HepG2 (cell line): Measurements from ENCODE around the gene MACROD2. TPM values are rescaled to one million over a fixed set of nuclear protein-coding genes. Genes with fewer than 3 reads are reported as not detected.

Experiments used
- KLF16 ChIP-seq, 2 experiments: sonication (generic) in 1 of 2; formaldehyde crosslinking in 1 of 2; IDR thresholded peaks; 2 replicates each; pipeline versions ENCODE4 v1.6.1 to v1.8.0; 2016 to 2023; ENCODE audit warnings: missing genetic modification reagents in 2 of 2, missing compliant biosample characterization in 1 of 2
- NR2C2 ChIP-seq: sonication (generic); formaldehyde crosslinking; IDR thresholded peaks from 2 replicates; pipeline ENCODE4 v1.4.0; 2020; ENCODE audit warnings: missing genetic modification reagents, mild to moderate bottlenecking, moderate library complexity, borderline replicate concordance
- RBM39 ChIP-seq: fragments of 200-400 bp; formaldehyde crosslinking; IDR thresholded peaks from one replicate; pipeline ENCODE4 v1.6.1; 2018; ENCODE audit warnings: antibody characterized with exemption, mild to moderate bottlenecking, low read depth, low read length; ENCODE audit not compliant: poor library complexity, severe bottlenecking
- ZBTB34 ChIP-seq: sonication (generic); formaldehyde crosslinking; IDR thresholded peaks from 2 replicates; pipeline ENCODE4 v1.8.0; 2022; ENCODE audit warnings: mild to moderate bottlenecking, missing genetic modification reagents
- ZNF577 ChIP-seq: sonication (generic); formaldehyde crosslinking; IDR thresholded peaks from 2 replicates; pipeline ENCODE4 v1.4.0; 2020; ENCODE audit warnings: mild to moderate bottlenecking, low read depth, missing genetic modification reagents, borderline replicate concordance
- ZNF687 ChIP-seq: sonication (generic); formaldehyde crosslinking; IDR thresholded peaks from 2 replicates; pipeline ENCODE4 v1.5.1; 2020; ENCODE audit warnings: mild to moderate bottlenecking, missing genetic modification reagents, moderate library complexity
- polyA plus RNA-seq, 8 experiments: library from polyadenylated mRNA; depleted of rRNA in 3 of 8; stranded (reverse) in 7 of 8; unstranded in 1 of 8; fragments of >200 nt; fragmentation: Illumina TruSeq in 4 of 8; extraction: Trizol in 4 of 8; gene quantifications; 2 replicates each; pipeline versions ENCODE4 v1.2.1 to v1.2.3, GENCODE V29; 2011 to 2016; ENCODE audit warnings: low read depth in 4 of 8, missing spikeins in 1 of 8, mixed read lengths in 1 of 8; ENCODE audit not compliant: insufficient read depth in 1 of 8
- total RNA-seq, 5 experiments: library from RNA; depleted of rRNA; stranded (reverse); fragments of >200 nt; fragmentation: Illumina TruSeq; extraction: Trizol; gene quantifications; 2 replicates each; pipeline ENCODE4 v1.2.3, GENCODE V29; 2016; ENCODE audit warnings: low read depth in 1 of 5
- TF ChIP-seq, protein P1 (sequence below): sonication (generic); formaldehyde crosslinking; IDR thresholded peaks from 2 replicates; pipeline ENCODE4 v1.9.0; 2021; ENCODE audit warnings: missing genetic modification reagents, borderline replicate concordance

Gene MACROD2
- total and polyA plus RNA-seq, 2 of the 13 experiments (the other 11 are each of a cell fraction or from before 2014, with no cell fraction given) = 0.13 to 0.51 TPM

- TF ChIP-seq, protein P1, sequence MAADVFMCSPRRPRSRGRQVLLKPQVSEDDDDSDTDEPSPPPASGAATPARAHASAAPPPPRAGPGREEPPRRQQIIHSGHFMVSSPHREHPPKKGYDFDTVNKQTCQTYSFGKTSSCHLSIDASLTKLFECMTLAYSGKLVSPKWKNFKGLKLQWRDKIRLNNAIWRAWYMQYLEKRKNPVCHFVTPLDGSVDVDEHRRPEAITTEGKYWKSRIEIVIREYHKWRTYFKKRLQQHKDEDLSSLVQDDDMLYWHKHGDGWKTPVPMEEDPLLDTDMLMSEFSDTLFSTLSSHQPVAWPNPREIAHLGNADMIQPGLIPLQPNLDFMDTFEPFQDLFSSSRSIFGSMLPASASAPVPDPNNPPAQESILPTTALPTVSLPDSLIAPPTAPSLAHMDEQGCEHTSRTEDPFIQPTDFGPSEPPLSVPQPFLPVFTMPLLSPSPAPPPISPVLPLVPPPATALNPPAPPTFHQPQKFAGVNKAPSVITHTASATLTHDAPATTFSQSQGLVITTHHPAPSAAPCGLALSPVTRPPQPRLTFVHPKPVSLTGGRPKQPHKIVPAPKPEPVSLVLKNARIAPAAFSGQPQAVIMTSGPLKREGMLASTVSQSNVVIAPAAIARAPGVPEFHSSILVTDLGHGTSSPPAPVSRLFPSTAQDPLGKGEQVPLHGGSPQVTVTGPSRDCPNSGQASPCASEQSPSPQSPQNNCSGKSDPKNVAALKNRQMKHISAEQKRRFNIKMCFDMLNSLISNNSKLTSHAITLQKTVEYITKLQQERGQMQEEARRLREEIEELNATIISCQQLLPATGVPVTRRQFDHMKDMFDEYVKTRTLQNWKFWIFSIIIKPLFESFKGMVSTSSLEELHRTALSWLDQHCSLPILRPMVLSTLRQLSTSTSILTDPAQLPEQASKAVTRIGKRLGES = no peak
- TF ChIP-seq NR2C2 (CRISPR knock-in tag) (no peak), ZNF687 (CRISPR knock-in tag) (no peak), KLF16 (CRISPR knock-in tag; IDR thresholded peaks at IDR 0.05) (no peak), ZNF577 (CRISPR knock-in tag) (no peak), RBM39 (no peak), ZBTB34 (no peak)
These were observed 1579.9 kb downstream of the MACROD2 start (continued) for GRCh38 chr20:15575255-15575654.
